WTC11 (cell line): ENCODE measurements around the gene KCMF1.

Experiments
- CTCF ChIP-seq: fragments of 200-600 bp; IDR thresholded peaks from 2 replicates; pipeline ENCODE4 v1.8.0; 2022; ENCODE audit warnings: antibody characterized with exemption
- GABPB1 ChIP-seq: sonication (generic); formaldehyde crosslinking; IDR thresholded peaks from 2 replicates; pipeline ENCODE4 v1.8.1; 2023; ENCODE audit warnings: mild to moderate bottlenecking, missing genetic modification reagents
- MLX ChIP-seq: sonication (generic); formaldehyde crosslinking; IDR thresholded peaks from 2 replicates; pipeline ENCODE4 v1.8.1; 2023; ENCODE audit warnings: mild to moderate bottlenecking, missing genetic modification reagents, moderate library complexity
- MXD4 ChIP-seq: fragments of 250-450 bp; sonication (Bioruptor Pico); IDR thresholded peaks from 2 replicates; pipeline ENCODE4 v1.8.0; 2021; ENCODE audit warnings: mild to moderate bottlenecking, moderate library complexity, borderline replicate concordance
- SP1 ChIP-seq: sonication (generic); formaldehyde crosslinking; conservative IDR thresholded peaks from 2 replicates; pipeline ENCODE4 v1.8.1; 2022; ENCODE audit warnings: missing genetic modification reagents
- ZNF232 ChIP-seq: sonication (generic); formaldehyde crosslinking; IDR thresholded peaks from 2 replicates; pipeline ENCODE4 v1.8.0; 2022; ENCODE audit warnings: mild to moderate bottlenecking, missing genetic modification reagents
- ZNF263 ChIP-seq: sonication (generic); formaldehyde crosslinking; IDR thresholded peaks from 2 replicates; pipeline ENCODE4 v1.8.1; 2022; ENCODE audit warnings: low read depth, mild to moderate bottlenecking, moderate library complexity, missing genetic modification reagents

- TF ChIP-seq MLX (CRISPR knock-in tag) = no peak
- no peak for TF ChIP-seq CTCF
- TF ChIP-seq MXD4 (CRISPR knock-in tag) = no peak
- no peak for TF ChIP-seq GABPB1
- no peak for TF ChIP-seq ZNF263 (CRISPR knock-in tag)
- no peak for TF ChIP-seq SP1
- no peak for TF ChIP-seq ZNF232
These were observed 697 bp downstream of the KCMF1 start for GRCh38 chr2:84971510-84972206.
